Vagina (tissue), 2 donors: Measurements from ENCODE around the gene GRK5. TPM values are rescaled to one million over a fixed set of nuclear protein-coding genes. Genes with fewer than 3 reads are reported as not detected.

Experiments
- DNase-seq, 2 donors: peaks; one replicate each; pipeline ENCODE4 v3.0.0-alpha.2; 2017; ENCODE audit errors: extremely low spot score in 2 of 2
- H3K27ac ChIP-seq: fragments of 200-600 bp; sonication (generic); one replicate; pipeline ENCODE4 v1.5.1; 2019
- H3K27me3 ChIP-seq: fragments of 200-600 bp; sonication (generic); one replicate; pipeline ENCODE4 v1.5.1; 2019
- H3K36me3 ChIP-seq, 2 donors: fragments of 200-600 bp; sonication (generic); one replicate each; pipeline ENCODE4 v1.5.1; 2017 to 2019
- H3K4me1 ChIP-seq: fragments of 200-600 bp; sonication (generic); one replicate; pipeline ENCODE4 v1.5.1; 2019
- H3K4me3 ChIP-seq, 2 donors: fragments of 200-600 bp; sonication (generic); 1 replicate in 1 of 2; 2 replicates in 1 of 2; pipeline ENCODE4 v1.5.1; 2016 to 2019
- H3K9me3 ChIP-seq: fragments of 200-600 bp; sonication (generic); one replicate; pipeline ENCODE4 v1.5.1; 2019
- POLR2A ChIP-seq, 2 donors: fragments of 450-650 bp; IDR thresholded peaks; one replicate each; pipeline ENCODE4 v1.6.1; 2017; ENCODE audit warnings: antibody characterized with exemption in 2 of 2, mild to moderate bottlenecking in 2 of 2, moderate library complexity in 2 of 2
- POLR2AphosphoS5 ChIP-seq, 2 donors: sonication (generic); formaldehyde crosslinking; IDR thresholded peaks; one replicate each; pipeline ENCODE4 v1.9.0; 2017; ENCODE audit warnings: antibody characterized with exemption in 2 of 2, mild to moderate bottlenecking in 2 of 2, low read depth in 1 of 2; ENCODE audit not compliant: insufficient read depth in 1 of 2
- intact Hi-C: fragments of 100-400 bp; cut with DNase I; formaldehyde crosslinking; loops from one replicate; pipeline ENCODE4 v1.15.1; 2023
- total RNA-seq: library from RNA; depleted of rRNA; stranded (reverse); fragments of >200 nt; gene quantifications from one replicate; pipeline ENCODE4 v1.2.3, GENCODE V29; 2016
- TF ChIP-seq, protein P1 (sequence below), 3 experiments: fragments of 450-650 bp in 2 of 3; fragments of 200-600 bp in 1 of 3; sonication (generic) in 1 of 3; IDR thresholded peaks; one replicate each; pipeline ENCODE4 v1.5.1; 2017 to 2019; ENCODE audit warnings: antibody characterized with exemption in 3 of 3, mild to moderate bottlenecking in 2 of 3, moderate library complexity in 2 of 3

Gene GRK5
- total RNA-seq, 1 donor from 2014 or later = 16.5 TPM

GRCh38 chr10:119352042-119352441 is 144.7 kb downstream of the GRK5 start:
- no peak for DNase-seq
- Histone ChIP-seq H3K27ac (no peak overlapping the region), H3K27me3 (no peaks in the 10 kb centered on the region), H3K36me3 (no peaks in the 10 kb centered on the region), H3K4me3 (no peak overlapping the region), H3K9me3 (no peaks in the 10 kb centered on the region), H3K4me1 (peaks cover 16% of the 10 kb centered on the region)
- intact Hi-C loops = no loop called here
- TF ChIP-seq, protein P1, sequence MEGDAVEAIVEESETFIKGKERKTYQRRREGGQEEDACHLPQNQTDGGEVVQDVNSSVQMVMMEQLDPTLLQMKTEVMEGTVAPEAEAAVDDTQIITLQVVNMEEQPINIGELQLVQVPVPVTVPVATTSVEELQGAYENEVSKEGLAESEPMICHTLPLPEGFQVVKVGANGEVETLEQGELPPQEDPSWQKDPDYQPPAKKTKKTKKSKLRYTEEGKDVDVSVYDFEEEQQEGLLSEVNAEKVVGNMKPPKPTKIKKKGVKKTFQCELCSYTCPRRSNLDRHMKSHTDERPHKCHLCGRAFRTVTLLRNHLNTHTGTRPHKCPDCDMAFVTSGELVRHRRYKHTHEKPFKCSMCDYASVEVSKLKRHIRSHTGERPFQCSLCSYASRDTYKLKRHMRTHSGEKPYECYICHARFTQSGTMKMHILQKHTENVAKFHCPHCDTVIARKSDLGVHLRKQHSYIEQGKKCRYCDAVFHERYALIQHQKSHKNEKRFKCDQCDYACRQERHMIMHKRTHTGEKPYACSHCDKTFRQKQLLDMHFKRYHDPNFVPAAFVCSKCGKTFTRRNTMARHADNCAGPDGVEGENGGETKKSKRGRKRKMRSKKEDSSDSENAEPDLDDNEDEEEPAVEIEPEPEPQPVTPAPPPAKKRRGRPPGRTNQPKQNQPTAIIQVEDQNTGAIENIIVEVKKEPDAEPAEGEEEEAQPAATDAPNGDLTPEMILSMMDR (IDR thresholded peaks at IDR 0.05) = no peak
- TF ChIP-seq POLR2AphosphoS5 (IDR thresholded peaks at IDR 0.05; ENCODE audit: insufficient read depth in 1 of 2, low read depth in 1 of 2) (no peak), POLR2A (IDR thresholded peaks at IDR 0.05) (no peak)

DNA sequence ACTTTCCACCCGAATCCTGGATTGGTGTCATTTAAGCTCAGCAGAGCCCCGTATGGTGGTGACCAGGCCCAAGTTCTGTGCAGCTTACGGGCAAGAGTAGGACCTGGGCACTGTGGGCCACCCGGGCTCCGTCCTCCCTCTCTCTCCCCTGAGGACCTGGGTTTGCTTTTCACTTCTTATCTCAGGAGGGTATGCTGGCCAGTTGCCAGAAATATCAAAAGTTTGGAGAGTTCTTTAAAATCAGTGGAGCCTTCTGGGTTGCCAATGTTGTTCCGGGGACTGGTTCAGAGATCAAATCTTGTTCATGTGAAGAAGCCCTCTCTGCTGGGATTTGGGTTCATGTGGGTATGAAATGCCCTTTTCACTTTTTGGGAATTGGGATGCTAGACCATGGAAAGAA is 145.4 kb downstream of the GRK5 start:
- H3K27me3 ChIP-seq = no peaks in the 10 kb centered on the region
- no peak for DNase-seq
- no peaks in the 10 kb centered on the region for H3K36me3 ChIP-seq
- intact Hi-C loops = no loop called here
- TF ChIP-seq POLR2A (IDR thresholded peaks at IDR 0.05) (no peak), POLR2AphosphoS5 (IDR thresholded peaks at IDR 0.05; ENCODE audit: insufficient read depth in 1 of 2, low read depth in 1 of 2) (no peak)
- TF ChIP-seq, protein P1 (IDR thresholded peaks at IDR 0.05) = no peak
- no peak overlapping the region for H3K4me3 ChIP-seq
- peaks cover 16% of the 10 kb centered on the region for H3K4me1 ChIP-seq
- no peaks in the 10 kb centered on the region for H3K9me3 ChIP-seq
- no peak overlapping the region for H3K27ac ChIP-seq

DNA sequence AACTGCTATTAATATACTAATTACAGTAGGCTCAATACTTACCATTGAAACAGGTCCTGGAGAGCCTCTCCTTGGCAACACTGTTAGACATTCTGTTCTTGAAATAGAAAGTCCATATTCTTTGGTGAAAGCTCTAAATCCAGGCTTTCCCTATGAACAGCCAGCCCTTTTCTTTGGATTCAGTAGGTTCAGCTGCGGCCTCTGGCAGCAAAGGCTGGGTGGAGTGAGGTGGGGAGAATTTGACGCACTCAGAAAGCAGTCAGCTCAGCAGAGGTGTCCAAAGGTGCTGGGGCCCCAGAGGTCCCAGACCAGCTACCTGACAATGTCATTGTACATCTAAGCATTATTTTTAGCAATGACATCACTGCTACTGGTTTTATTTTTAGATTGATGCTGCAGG is 146.1 kb downstream of the GRK5 start:
- intact Hi-C loops = no loop called here
- DNase-seq = no peak
- Histone ChIP-seq H3K4me1 (peaks cover 13% of the 10 kb centered on the region), H3K4me3 (no peak overlapping the region), H3K27ac (no peak overlapping the region), H3K27me3 (no peaks in the 10 kb centered on the region), H3K9me3 (no peaks in the 10 kb centered on the region), H3K36me3 (no peaks in the 10 kb centered on the region)
- TF ChIP-seq, protein P1 (IDR thresholded peaks at IDR 0.05) = no peak
- TF ChIP-seq POLR2AphosphoS5 (IDR thresholded peaks at IDR 0.05; ENCODE audit: insufficient read depth in 1 of 2, low read depth in 1 of 2) (no peak), POLR2A (IDR thresholded peaks at IDR 0.05) (no peak)

GRCh38 chr10:119355930-119356329 is 148.6 kb downstream of the GRK5 start:
- Histone ChIP-seq H3K27ac (no peak overlapping the region), H3K36me3 (no peaks in the 10 kb centered on the region), H3K9me3 (no peaks in the 10 kb centered on the region), H3K4me1 (no peaks in the 10 kb centered on the region), H3K27me3 (no peaks in the 10 kb centered on the region), H3K4me3 (no peak overlapping the region)
- intact Hi-C loops = no loop called here
- TF ChIP-seq POLR2AphosphoS5 (IDR thresholded peaks at IDR 0.05; ENCODE audit: insufficient read depth in 1 of 2, low read depth in 1 of 2) = no peak
- DNase-seq = no peak

GRCh38 chr10:119357412-119358151 is 150.2 kb downstream of the GRK5 start:
- no peaks in the 10 kb centered on the region for H3K36me3 ChIP-seq
- TF ChIP-seq POLR2A (IDR thresholded peaks at IDR 0.05) (no peak), POLR2AphosphoS5 (IDR thresholded peaks at IDR 0.05; ENCODE audit: insufficient read depth in 1 of 2, low read depth in 1 of 2) (no peak)
- TF ChIP-seq, protein P1 (IDR thresholded peaks at IDR 0.05) = no peak
- no peak for DNase-seq
- no peak overlapping the region for H3K4me3 ChIP-seq
- no peaks in the 10 kb centered on the region for H3K9me3 ChIP-seq
- peaks cover 7% of the 10 kb centered on the region for H3K4me1 ChIP-seq
- H3K27me3 ChIP-seq = no peaks in the 10 kb centered on the region
- no peak overlapping the region for H3K27ac ChIP-seq
- intact Hi-C loops = no loop called here
